ENCODE data around the gene SLC6A16. TPM values are rescaled to one million over a fixed set of nuclear protein-coding genes. Genes with fewer than 3 reads are reported as not detected.
"Not testable (repeated sequence)": the region's sequence is repeated elsewhere in the genome, so short reads cannot be mapped to it uniquely, and the experiment has no call there.

SLC6A16 gene
- total RNA-seq (1.6 and 2.8 TPM in 2 replicates), polyA plus RNA-seq (4.0 and 6.5 TPM in 2 replicates)

DNA sequence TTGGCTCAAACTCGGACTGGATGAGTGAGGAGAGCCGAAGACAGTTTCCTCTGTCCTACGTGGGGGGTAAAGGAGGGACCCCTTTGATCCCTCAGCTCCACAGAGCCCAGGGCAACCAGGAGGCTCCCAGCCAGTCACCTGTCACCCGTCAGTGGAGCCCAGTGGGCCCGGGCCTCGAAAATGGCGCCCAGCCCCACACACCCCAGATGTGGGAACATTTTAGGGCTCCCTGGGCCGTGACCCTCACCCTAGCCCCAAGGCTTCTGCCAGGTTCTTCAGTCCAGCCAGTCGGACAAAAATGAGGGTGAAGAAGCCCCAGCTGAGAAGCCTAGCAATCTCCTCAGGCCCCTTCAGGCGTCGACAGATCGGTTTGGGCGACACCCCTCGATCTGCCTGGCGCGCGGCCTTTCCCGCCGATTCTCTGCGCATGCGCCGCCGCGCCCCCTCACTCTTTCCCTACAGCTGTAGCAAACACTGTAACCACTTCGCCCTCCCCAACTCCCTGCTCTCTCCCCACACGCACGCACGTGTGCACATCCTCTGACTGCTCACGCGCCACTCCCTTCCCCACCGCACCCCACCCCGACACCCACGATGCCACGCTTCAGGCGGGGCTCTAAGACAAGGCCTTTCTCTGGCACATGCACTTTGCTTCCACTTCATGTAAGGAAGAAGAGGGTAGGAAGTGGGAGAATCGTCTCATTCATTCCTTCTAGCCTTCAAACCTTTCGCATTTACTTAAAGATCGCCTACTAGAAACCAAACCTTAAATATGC lies at the start of gene SLC6A16:
Gene SLC6A16, minus strand, starts transcription at position 391 of the 776 bp plus-strand sequence. CDS start 13,844 bp downstream, outside the sequence.
- no peak for DNase-seq (ENCODE audit: low read depth in 1 of 2, low spot score in 1 of 2)
- Histone ChIP-seq H3K27me3 (no peaks in the 10 kb centered on the region), H3K27ac (no peak within 1 kb of the TSS), H3K4me3 (no peak within 1 kb of the TSS), H3K9me3 (ENCODE audit: low read depth) (no peaks in the 10 kb centered on the region), H3K36me3 (no peaks in the 10 kb centered on the region), H3K4me1 (ENCODE audit: low read depth) (no peaks in the 10 kb centered on the region)
- TF ChIP-seq, protein P1, sequence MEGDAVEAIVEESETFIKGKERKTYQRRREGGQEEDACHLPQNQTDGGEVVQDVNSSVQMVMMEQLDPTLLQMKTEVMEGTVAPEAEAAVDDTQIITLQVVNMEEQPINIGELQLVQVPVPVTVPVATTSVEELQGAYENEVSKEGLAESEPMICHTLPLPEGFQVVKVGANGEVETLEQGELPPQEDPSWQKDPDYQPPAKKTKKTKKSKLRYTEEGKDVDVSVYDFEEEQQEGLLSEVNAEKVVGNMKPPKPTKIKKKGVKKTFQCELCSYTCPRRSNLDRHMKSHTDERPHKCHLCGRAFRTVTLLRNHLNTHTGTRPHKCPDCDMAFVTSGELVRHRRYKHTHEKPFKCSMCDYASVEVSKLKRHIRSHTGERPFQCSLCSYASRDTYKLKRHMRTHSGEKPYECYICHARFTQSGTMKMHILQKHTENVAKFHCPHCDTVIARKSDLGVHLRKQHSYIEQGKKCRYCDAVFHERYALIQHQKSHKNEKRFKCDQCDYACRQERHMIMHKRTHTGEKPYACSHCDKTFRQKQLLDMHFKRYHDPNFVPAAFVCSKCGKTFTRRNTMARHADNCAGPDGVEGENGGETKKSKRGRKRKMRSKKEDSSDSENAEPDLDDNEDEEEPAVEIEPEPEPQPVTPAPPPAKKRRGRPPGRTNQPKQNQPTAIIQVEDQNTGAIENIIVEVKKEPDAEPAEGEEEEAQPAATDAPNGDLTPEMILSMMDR (IDR thresholded peaks at IDR 0.05; ENCODE audit: low read depth, low read length), result no peak

DNA sequence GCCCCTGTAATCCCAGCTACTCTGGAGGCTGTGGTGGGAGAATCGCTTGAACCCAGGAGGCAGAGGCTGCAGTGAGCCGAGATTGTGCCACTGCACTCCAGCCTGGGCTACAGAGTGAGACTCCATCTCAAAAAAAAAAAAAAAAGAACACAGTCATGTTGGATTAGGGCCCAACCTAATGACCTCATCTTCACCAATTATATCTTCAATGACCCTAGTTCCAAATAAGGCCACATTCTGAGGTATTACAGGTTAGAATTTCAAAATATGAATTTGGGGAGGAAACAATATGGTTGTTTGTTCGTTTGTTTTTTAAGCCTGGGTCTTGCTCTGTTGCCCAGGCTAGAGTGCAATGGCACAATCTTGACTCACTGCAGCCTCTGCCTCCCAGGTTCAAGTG lies 48.2 kb upstream of the SLC6A16 start:
- not testable (repeated sequence) for H3K36me3 ChIP-seq; H3K9me3 ChIP-seq (ENCODE audit: low read depth); H3K27ac ChIP-seq; H3K4me1 ChIP-seq (ENCODE audit: low read depth); DNase-seq (ENCODE audit: low read depth in 1 of 2, low spot score in 1 of 2); H3K4me3 ChIP-seq; H3K27me3 ChIP-seq

DNA sequence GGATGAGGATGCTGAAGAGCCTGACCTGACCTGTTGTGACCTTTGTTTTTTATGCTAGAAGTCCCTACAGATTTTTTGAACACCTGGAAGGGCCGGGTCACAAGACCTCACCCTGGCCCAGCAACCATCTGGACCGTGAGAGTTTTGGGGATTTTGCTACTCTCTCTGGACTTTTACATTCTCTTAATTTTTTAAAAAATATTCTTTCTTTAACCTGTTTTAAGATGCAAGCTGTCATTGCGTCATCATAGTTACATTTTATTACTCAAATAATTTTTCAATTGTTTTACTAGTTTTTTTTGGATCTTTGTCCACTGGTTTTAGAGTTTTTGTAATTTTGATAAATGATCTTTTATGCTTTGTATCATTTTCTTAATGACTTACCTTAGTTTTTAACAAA lies 46.2 kb upstream of the SLC6A16 start:
- Histone ChIP-seq H3K27ac (no peak overlapping the region), H3K27me3 (no peaks in the 10 kb centered on the region), H3K4me1 (ENCODE audit: low read depth) (no peaks in the 10 kb centered on the region), H3K9me3 (ENCODE audit: low read depth) (no peaks in the 10 kb centered on the region), H3K4me3 (no peak overlapping the region), H3K36me3 (no peaks in the 10 kb centered on the region)
- no peak for DNase-seq (ENCODE audit: low read depth in 1 of 2, low spot score in 1 of 2)
- TF ChIP-seq, protein P1 (IDR thresholded peaks at IDR 0.05; ENCODE audit: low read depth, low read length), result no peak

DNA sequence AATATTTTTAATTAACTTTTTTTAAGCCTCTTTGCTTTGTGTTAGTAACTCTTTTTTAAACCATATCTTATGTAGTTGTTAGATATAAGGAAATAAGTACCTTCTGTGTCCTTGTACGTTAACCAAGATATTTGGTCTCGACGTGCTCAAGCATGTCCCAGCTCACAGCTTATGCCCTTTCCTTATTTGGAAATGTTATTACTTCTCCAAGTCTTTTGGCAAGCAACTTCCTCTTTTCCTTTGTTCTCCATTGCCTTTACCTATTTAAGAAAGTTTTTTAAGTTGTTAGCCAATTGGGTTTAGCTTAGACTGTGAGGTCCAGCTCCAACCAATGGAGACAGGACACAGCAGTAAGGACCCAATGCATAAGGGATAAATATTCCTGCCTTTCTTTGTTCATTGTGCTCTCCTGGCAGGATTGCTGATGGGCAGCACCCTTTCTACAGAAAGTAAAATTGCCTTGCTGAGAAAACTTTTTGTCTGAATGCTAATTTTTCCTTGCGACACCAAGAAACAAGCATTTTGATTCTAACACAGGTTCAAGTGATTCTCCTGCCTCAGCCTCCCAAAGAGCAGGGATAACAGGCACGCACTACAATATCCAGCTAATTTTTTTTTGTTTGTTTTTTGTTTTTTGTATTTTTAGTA lies 43.8 kb upstream of the SLC6A16 start:
- Histone ChIP-seq H3K27ac (no peak overlapping the region), H3K4me1 (ENCODE audit: low read depth) (no peaks in the 10 kb centered on the region), H3K27me3 (no peaks in the 10 kb centered on the region), H3K36me3 (no peaks in the 10 kb centered on the region), H3K4me3 (no peak overlapping the region), H3K9me3 (ENCODE audit: low read depth) (no peaks in the 10 kb centered on the region)
- TF ChIP-seq, protein P1 (IDR thresholded peaks at IDR 0.05; ENCODE audit: low read depth, low read length), result no peak
- DNase-seq (ENCODE audit: low read depth in 1 of 2, low spot score in 1 of 2), result no peak

DNA sequence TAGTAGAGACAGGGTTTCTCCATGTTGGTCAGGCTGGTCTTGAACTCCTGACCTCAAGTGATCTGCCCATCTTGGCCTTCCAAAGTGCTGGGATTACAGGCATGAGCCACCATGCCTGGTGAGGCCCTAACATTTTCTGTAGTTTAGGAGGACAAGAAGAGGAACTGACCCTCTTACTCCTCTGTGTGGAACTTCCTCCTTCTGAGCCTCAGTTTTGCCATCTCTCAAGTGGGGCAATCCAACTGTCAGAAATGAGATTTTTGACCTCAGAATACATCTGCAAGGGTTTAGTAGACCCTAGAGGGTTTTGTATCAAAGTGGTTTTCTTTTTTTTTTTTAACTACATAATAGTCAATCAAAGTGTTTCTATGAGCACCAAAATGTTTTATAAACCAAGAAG lies 41.1 kb upstream of the SLC6A16 start:
- H3K9me3 ChIP-seq (ENCODE audit: low read depth), result no peaks in the 10 kb centered on the region
- no peaks in the 10 kb centered on the region for H3K27me3 ChIP-seq
- H3K27ac ChIP-seq, result no peak overlapping the region
- DNase-seq (ENCODE audit: low read depth in 1 of 2, low spot score in 1 of 2), result no peak
- no peaks in the 10 kb centered on the region for H3K4me1 ChIP-seq (ENCODE audit: low read depth)
- no peaks in the 10 kb centered on the region for H3K36me3 ChIP-seq
- no peak overlapping the region for H3K4me3 ChIP-seq
- TF ChIP-seq, protein P1 (IDR thresholded peaks at IDR 0.05; ENCODE audit: low read depth, low read length), result no peak

All from cardiac muscle cell (in vitro differentiated cells and primary cell).